DND-41 (cell line): ENCODE results near the gene RNF103.

Source experiments
- EZH2 ChIP-seq: IDR thresholded peaks from 3 replicates; pipeline ENCODE4 v1.6.1; 2012; ENCODE audit warnings: borderline replicate concordance, low read depth, mild to moderate bottlenecking, moderate library complexity, low read length, inconsistent platforms; ENCODE audit not compliant: severe bottlenecking
- TF ChIP-seq, protein P1 (sequence below): IDR thresholded peaks from 2 replicates; pipeline ENCODE4 v1.5.1; 2012; ENCODE audit warnings: borderline replicate concordance, low read length, moderate library complexity, mild to moderate bottlenecking; ENCODE audit not compliant: poor library complexity, severe bottlenecking; ENCODE audit errors: extremely low read depth

DNA sequence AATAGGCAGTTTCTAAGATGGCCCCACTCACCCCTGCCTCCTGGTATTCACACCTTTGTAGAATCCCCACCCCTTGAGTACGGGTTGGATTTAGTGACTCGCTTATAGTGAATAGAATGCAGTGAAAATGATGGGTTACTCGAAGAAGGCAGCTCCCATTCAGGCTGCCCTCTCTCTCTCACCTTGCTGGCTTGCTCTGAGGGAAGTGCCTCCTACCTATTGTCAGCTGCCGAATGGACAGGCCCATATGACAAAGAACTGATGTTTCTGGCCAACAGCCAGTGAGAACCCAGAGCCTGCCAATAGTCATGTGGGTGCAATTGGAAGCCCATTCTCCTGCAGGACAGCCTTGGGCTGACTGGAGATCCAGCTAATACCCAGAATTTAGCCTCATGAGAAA is 22.1 kb upstream of the RNF103 start:
- TF ChIP-seq EZH2: no peak
- TF ChIP-seq, protein P1, sequence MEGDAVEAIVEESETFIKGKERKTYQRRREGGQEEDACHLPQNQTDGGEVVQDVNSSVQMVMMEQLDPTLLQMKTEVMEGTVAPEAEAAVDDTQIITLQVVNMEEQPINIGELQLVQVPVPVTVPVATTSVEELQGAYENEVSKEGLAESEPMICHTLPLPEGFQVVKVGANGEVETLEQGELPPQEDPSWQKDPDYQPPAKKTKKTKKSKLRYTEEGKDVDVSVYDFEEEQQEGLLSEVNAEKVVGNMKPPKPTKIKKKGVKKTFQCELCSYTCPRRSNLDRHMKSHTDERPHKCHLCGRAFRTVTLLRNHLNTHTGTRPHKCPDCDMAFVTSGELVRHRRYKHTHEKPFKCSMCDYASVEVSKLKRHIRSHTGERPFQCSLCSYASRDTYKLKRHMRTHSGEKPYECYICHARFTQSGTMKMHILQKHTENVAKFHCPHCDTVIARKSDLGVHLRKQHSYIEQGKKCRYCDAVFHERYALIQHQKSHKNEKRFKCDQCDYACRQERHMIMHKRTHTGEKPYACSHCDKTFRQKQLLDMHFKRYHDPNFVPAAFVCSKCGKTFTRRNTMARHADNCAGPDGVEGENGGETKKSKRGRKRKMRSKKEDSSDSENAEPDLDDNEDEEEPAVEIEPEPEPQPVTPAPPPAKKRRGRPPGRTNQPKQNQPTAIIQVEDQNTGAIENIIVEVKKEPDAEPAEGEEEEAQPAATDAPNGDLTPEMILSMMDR: no peak
